NCI-H82 (cell line): ENCODE data around the gene TMEM9.

Source experiments
- DNase-seq: peaks from one replicate; lab custom pipeline; 2025; lab: John Stamatoyannopoulos, UW

TMEM9 gene

GRCh38 chr1:201126832-201127754, 27.2 kb downstream of the TMEM9 start, which contains the start of gene ASCL5:
Gene ASCL5 (minus strand): TSS chr1:201127184. CDS start chr1:201115372, 11,812 bp downstream.
- peak; percentile 73 for DNase-seq

- no peak for DNase-seq
Observed at GRCh38 chr1:201126463-201126831, 27.8 kb downstream of the TMEM9 start.

- no peak for DNase-seq
Observed at GRCh38 chr1:201125800-201126199, 28.5 kb downstream of the TMEM9 start.

GRCh38 chr1:201125019-201125418, 29.3 kb downstream of the TMEM9 start:
- no peak for DNase-seq

GRCh38 chr1:201123866-201124265, 30.4 kb downstream of the TMEM9 start:
- DNase-seq: no peak

- DNase-seq: peak; percentile 79
Observed at GRCh38 chr1:201122321-201122957, 31.8 kb downstream of the TMEM9 start.

GRCh38 chr1:201119206-201120197, 34.8 kb downstream of the TMEM9 start:
- peak; percentile 80 for DNase-seq

- DNase-seq: peak; percentile 98
Observed at GRCh38 chr1:201116091-201116490, 38.2 kb downstream of the TMEM9 start.

GRCh38 chr1:201115390-201115937, 38.8 kb downstream of the TMEM9 start:
- no peak for DNase-seq

- DNase-seq: peak; percentile 98
Observed at GRCh38 chr1:201114245-201115131, 39.8 kb downstream of the TMEM9 start.

- no peak for DNase-seq
Observed at GRCh38 chr1:201113451-201114244, 40.6 kb downstream of the TMEM9 start.

- no peak for DNase-seq
Observed at GRCh38 chr1:201112926-201113325, 41.3 kb downstream of the TMEM9 start.

GRCh38 chr1:201112173-201112731, 42.0 kb downstream of the TMEM9 start, which contains the start of gene CACNA1S:
Gene CACNA1S (minus strand): TSS chr1:201112426. CDS start chr1:201112339, 87 bp downstream.
- peak; percentile 96 for DNase-seq

- DNase-seq: no peak
Observed at GRCh38 chr1:201111672-201112071, 42.6 kb downstream of the TMEM9 start.

- DNase-seq: no peak
Observed at GRCh38 chr1:201111156-201111555, 43.1 kb downstream of the TMEM9 start.

- no peak for DNase-seq
Observed at GRCh38 chr1:201110616-201111015, 43.7 kb downstream of the TMEM9 start.

GRCh38 chr1:201110138-201110537, 44.1 kb downstream of the TMEM9 start:
- no peak for DNase-seq

GRCh38 chr1:201109651-201110050, 44.6 kb downstream of the TMEM9 start:
- no peak for DNase-seq

- DNase-seq: no peak
Observed at GRCh38 chr1:201108614-201109013, 45.7 kb downstream of the TMEM9 start.
